GM18502 (cell line): ENCODE measurements around the gene ODAD3.
A peak's percentile ranks its signal among the peaks of the same experiment; 100 is the strongest.
"Not testable (repeated sequence)": the region's sequence is repeated elsewhere in the genome, so short reads cannot be mapped to it uniquely, and the experiment has no call there.

ENCODE experiments used
- ATAC-seq: cut with Tn5 transposase; IDR thresholded peaks from one replicate; pipeline ENCODE4 v1.9.1; 2021; ENCODE audit warnings: mild to moderate bottlenecking; ENCODE audit not compliant: unreplicated experiment, poor library complexity

Gene ODAD3

GRCh38 chr19:11410682-11411081 is 24.2 kb downstream of the ODAD3 start:
- ATAC-seq: no peak

GRCh38 chr19:11408591-11408990 is 26.3 kb downstream of the ODAD3 start:
- no peak for ATAC-seq

DNA sequence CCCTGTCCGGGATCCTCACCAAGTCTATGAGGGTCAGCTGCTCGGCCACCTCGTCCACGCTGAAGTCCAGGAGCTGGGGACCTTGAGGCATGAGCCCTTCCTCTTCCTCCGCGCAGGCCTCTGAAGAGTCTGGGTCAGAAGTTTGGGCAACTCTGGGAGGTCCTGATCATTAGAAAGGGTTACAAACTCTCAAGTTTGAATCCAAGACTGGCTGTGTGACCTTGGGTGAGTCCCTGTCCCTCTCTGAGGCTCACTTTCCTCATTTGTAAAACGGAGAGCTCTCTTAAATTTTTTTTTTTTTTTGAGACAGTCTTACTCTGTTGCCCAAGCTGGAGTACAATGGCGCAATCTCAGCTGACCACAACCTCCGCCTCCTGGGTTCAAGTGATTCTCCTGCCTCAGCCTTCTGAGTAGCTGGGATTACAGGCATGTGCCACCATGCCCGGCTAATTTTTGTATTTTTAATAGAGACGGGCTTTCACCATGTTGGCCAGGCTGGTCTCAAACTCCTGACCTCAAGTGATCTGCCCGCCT is 28.2 kb downstream of the ODAD3 start:
- not testable (repeated sequence) for ATAC-seq

DNA sequence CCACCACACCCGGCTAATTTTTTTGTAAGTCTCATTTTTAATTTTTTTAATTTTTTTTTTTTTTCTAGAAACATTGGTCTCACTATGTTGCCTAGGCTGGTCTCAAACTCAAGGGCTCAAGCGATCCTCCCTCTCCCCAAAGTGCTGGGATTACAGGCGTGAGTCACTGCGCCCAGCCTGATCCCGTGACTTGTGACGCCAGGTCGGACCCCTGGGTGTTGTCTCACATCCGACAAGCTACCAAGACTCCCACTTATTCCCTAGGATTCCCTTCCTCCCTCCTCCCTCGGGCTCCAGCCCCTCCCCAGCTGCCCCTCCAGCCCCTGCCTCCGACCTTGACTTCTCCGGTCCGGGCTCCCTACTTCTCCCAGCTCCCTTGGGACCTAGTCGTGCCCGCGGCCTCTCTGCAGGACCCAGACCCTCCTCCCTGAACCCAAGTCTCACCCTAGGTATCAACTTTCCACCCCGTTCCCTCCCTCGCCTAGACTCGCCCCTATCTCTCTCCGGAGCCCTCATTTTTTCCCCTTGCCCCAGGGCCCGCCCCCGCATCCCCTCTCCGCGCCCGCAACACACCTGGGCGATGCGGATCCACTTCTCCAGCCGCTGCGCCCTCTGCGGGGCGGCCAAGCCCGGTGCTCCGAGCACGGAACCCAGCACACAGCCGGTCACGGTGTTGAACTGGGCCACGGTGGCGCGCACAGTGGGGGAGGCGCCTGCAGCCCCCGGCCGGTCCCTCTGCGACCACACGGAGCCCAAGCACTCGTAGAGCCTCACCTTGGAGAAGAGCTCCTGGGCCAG is 28.9 kb downstream of the ODAD3 start:
- ATAC-seq: no peak

GRCh38 chr19:11404588-11405222 is 30.2 kb downstream of the ODAD3 start:
- ATAC-seq: no peak

- no peak for ATAC-seq
Measured at GRCh38 chr19:11401808-11402543, 32.9 kb downstream of the ODAD3 start.

GRCh38 chr19:11400798-11401197 is 34.1 kb downstream of the ODAD3 start:
- ATAC-seq: no peak

- ATAC-seq: no peak
Measured at GRCh38 chr19:11399667-11400066, 35.3 kb downstream of the ODAD3 start.

DNA sequence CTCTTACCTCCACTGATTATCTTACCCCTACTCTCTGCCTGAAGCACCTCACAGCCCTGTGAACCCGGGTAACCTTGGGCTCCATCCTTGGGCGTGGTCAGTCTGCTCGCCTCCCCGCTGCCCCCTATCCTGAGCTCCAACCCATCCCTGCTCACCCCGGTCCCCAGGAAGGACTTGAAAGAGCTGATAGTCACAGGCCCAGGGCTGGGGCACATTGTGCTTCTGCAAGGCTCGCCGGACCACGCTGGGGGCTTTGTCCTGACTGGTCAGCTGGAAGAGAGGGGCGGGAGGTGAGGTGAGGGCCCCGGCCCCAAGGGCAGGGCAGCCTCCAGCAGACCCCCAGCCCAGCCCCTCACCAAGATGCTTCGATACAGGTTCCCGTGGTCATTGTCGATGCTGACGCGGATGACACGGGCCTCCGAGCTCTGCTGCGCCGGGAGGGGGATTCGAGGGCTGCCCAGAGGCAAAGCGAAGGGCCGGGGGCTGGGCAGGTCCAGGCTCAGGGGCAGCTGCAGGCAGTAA is 37.8 kb downstream of the ODAD3 start:
- no peak for ATAC-seq

- ATAC-seq: no peak
Measured at GRCh38 chr19:11390933-11391680, 43.8 kb downstream of the ODAD3 start.

DNA sequence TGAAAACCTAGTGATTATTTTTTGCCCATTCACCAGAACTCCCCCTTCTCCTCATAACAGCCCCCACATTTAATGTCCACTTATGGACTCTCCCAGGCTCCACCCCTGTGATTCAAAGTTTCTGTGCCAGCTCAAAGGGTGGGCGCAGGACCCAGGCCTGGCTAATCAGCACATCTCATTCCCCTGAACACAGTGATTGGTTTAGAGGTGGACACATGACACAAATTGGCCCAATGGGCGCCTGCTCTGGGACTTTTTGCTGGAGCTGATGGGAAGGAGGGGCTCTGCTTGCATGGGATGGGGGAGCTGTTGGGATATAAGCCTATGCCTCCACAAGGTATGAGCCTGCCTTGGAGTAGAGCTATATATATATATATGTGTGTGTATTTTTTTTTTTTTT is 44.6 kb downstream of the ODAD3 start:
- ATAC-seq: no peak

GRCh38 chr19:11387162-11388034 is 47.5 kb downstream of the ODAD3 start:
- ATAC-seq: no peak

GRCh38 chr19:11384778-11385129 is 50.2 kb downstream of the ODAD3 start:
- no peak for ATAC-seq

DNA sequence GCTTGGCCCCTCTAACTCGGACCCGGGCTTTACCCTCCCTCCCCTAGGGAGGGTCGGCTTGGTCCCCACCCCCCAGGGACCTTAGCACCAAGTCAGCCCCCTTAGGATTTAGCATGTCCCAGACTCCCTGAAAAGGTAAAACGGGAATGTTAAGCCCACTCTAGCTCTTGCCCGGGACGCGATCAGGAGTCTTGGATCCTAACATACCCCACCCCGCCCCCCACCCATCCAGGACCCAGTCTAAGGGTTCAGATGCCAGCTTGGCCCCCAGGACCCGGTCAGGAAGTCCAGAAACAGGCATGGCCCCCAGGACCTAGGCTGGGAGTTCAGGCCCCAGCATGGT is 51.2 kb downstream of the ODAD3 start:
- no peak for ATAC-seq

DNA sequence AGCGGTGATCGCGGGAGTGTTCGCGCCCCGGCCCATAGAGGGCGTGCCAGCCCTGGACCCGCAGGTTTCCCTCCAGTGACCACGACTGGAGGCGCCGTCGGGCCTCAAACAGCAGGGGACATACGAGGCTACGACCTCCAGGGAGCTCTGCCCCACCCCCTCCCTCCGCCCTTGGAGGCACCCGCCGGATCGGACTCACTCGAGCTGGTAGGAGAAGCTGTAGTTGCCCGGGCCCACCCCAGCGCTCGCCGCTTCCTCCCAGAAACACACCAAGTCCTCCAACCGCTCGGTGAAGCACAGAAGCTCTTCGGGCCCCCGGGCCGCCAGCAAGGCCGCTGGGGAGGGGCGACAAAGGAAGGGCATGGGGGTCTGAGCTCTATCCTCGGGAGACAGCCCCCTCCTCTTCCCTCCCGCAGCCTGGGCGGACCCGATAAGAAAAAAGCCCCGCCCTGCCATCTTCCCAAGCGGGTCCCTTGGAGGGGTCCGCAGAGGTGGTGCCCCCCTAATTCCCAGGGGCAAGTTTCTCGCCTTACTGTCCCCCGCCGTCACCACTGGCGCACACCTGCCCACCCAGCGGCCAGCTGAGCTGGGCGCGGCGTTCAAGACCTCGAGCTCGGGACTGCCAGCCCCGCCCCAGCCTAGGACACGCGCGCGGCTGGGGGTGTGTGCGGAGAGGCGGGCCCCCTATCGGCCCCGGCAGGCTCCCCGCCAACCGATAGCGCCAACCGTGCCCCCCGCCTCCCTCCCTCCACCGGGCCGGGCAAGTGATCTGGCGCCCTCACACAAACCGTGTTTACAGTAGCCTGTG is 51.8 kb downstream of the ODAD3 start:
- ATAC-seq: no peak

DNA sequence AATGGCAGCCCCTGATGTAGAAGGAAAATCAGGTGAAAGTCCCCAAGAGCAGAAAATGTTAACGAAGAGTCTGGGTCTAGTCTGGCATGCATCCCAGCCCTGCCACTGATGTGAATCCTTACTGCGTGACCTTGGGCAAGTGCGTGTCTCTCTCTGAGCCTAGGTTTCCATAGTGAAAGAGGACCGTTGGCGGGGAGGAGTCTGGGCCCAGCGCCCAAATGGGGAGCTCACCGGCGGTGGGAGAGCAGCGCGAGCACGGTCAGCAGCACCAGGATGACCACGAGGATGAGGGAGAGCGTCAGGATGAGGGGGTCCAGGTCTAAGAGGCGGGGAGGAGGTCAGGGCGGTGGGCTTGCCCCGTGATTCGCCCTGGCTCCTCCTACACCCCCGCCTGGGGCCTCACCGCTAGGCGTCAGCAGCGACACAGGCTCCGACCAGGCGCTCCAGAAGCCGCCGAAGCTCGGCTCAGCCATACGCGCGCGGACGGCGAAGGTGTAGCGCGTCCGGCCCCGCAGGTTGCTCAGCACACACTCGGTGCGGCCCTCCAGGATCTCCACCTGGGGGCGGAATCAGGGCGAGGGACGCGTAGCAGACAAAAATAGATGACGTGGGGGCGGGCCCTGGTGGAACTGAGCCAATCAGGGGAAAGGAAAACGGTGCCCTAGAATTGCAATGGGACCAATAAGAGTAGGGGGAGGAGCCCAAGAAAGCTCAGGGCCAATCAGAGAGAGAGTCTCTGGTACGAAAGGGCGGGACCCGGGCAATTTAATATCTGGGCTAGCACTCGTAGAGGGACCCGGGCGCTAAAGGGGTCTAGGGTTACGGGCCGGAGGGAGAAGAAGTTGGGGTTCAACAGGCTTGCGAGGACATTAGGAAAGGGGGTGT is 54.0 kb downstream of the ODAD3 start:
- peak; percentile 77 for ATAC-seq

DNA sequence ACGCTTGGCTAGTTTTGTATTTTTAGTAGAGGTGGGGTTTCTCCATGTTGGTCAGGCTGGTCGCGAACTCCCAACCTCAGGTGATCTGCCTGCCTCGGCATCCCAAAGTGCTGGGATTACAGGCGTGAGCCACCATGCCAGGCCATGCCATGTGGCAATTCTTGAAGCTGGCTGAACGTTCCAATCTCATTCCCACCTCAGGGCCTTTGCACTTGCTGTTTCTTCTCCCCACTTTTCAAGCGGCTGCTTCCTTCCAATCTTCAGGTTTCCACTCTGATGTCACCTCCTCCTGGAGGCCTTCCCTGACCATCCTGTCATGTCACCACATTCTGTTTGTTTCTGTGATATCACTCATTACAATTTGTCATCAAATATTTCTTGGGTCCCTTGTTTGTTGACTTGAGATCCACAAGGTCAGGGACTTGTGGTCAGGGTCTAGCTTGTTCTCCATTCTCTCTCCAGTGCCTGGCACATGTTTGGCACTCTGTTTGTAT is 55.0 kb downstream of the ODAD3 start:
- ATAC-seq: no peak
